Loucy (cell line): ENCODE measurements around the gene GSG1L.

Experiments used
- EZH2phosphoT487 ChIP-seq: fragments of 200-600 bp; IDR thresholded peaks from 2 replicates; pipeline ENCODE4 v1.6.1; 2018; ENCODE audit warnings: antibody characterized with exemption, mild to moderate bottlenecking, moderate library complexity, borderline replicate concordance
- TF ChIP-seq, protein P1 (sequence below): fragments of 200-600 bp; sonication (generic); conservative IDR thresholded peaks from 2 replicates; pipeline ENCODE4 v1.5.1; 2014; ENCODE audit warnings: mild to moderate bottlenecking, antibody characterized with exemption, low read length

DNA sequence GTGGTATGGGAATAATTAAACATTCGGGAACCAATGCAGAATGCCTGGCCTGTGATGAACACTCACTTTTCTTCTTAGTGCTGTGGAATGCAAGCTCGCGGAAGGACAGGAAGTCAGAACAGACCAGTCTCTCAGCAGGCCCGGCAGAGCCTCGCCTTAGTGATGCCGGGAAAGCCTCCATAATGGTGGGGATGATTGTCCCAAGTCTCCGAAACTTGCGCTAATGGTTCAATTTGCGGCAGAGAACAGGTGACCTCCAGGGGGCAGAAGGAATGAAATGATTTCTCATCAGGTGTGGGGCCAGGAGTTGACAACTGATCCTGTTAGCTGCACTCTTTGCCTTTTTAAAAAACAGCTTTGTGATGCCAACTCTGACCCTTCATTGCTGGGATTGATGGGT lies 170.6 kb downstream of the GSG1L start:
- TF ChIP-seq, protein P1, sequence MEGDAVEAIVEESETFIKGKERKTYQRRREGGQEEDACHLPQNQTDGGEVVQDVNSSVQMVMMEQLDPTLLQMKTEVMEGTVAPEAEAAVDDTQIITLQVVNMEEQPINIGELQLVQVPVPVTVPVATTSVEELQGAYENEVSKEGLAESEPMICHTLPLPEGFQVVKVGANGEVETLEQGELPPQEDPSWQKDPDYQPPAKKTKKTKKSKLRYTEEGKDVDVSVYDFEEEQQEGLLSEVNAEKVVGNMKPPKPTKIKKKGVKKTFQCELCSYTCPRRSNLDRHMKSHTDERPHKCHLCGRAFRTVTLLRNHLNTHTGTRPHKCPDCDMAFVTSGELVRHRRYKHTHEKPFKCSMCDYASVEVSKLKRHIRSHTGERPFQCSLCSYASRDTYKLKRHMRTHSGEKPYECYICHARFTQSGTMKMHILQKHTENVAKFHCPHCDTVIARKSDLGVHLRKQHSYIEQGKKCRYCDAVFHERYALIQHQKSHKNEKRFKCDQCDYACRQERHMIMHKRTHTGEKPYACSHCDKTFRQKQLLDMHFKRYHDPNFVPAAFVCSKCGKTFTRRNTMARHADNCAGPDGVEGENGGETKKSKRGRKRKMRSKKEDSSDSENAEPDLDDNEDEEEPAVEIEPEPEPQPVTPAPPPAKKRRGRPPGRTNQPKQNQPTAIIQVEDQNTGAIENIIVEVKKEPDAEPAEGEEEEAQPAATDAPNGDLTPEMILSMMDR: no peak
- no peak for TF ChIP-seq EZH2phosphoT487
